Hypothalamus (tissue), 51 donors: ENCODE data around the gene TBL1XR1.

ENCODE experiments used
- DNase-seq, 51 donors: peaks; one replicate each; lab custom pipeline; 2025; lab: John Stamatoyannopoulos, UW

TBL1XR1 gene

GRCh38 chr3:177071496-177072156, 125.7 kb downstream of the TBL1XR1 start:
- no peak for DNase-seq

DNA sequence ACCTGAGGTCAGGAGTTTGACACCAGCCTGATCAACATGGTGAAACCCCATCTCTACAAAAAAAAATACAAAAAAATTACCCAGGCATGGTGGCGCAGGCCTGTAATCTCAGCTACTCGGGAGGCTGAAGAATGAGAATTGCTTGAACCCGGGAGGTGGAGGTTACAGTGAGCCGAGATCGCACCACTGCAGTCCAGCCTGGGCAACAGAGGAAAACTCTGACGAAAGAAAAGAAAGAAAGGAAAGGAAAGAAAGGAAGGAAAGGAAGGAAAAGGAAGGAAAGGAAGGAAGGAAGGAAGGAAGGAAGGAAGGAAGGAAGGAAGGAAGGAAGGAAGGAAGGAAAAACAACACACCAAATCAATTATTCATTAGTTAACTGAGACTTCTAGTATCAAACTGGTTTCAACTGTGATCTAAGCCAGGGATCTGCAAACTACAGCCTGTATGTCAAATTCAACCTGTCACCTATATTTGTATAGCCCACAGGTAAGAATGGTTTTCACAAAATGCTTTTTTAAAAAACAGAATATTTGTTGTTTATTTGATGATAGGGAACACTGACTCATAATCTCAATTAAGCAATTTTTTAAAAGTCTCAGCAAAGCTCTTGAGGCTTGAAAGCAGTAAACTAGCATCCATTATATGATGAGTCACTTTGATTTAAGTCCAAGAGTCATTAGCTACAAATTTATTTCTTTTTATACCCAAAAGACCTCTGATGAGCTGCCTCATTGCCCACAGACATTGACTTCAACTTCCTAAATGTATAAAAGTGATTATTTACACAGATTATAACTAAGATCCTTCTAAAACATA, 127.6 kb downstream of the TBL1XR1 start:
- no peak for DNase-seq

DNA sequence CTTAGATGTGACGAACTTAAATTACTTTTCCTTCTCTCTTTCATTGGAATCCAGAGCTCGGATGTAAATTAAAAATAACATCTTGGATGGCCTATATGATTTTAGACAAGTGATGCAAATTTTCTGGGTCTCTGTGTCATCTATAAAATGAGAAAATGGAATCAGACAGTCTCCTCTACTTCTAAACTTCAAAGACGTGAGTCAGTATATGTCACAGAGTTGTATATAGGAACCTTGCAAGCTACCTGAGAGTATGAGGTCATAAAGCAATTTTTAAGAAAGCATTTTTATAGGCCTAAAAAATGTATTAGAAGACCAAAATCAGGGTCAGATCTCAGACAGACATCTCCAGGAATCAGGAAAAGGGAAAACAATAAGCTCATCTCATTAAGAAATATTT, 128.3 kb downstream of the TBL1XR1 start:
- no peak for DNase-seq

DNA sequence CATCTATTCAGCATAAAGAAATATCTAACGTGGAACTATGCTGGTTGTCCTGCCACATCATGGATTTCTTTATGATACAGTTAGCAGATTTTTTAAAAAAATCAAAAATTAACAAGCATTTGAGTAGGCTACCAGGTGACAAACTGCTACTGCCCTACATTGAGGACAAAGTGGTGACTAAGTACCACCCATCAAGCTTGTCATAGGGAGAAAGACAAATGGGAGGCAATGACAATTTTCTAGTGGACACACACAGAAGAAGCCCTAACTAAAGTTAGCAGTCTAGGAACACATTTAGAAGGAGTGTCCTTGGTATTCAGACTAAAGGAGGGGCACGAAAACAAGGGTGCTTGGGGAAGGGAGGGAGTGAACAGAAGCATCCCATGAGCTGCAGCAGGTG, 131.2 kb downstream of the TBL1XR1 start:
- no peak for DNase-seq

GRCh38 chr3:177065285-177066033, 131.8 kb downstream of the TBL1XR1 start:
- no peak for DNase-seq

GRCh38 chr3:177062052-177062732, 135.1 kb downstream of the TBL1XR1 start:
- no peak for DNase-seq

DNA sequence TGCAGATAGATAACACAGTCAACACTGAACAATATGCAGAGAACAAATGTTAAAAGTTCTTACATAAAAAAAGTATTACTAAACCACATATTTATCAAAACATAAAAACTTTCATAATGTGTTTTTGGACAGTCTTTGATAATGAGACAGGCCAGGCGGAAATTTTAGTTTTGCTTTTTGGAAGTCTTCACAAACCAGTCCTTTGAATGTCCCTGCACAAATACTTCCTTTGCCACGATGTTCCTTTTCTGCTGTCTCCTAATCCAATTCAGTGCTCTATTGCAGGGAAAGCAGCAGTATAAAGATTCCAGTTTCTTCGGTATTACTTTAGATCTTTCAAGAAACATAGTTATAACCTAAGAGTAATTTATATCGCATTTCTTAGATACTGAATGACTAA, 135.9 kb downstream of the TBL1XR1 start:
- DNase-seq: no peak

DNA sequence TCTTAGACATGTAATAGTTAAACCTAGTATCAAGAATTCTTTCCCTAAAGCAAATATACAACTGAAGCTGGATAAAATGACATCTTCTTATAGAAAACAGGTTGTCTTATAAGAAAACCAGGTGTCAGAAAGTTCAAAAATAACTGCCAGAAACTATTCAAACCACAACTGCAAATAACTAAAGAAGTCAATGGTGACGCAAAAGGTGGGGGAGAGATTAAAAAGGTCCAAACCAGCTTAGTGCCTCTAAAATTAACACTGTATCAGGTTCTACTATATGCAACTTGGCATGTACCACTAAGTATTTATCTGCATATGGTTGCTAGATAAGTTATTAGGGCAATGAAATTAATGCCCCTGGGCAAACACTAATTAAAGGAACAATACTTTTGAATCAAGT, 136.8 kb downstream of the TBL1XR1 start:
- no peak for DNase-seq

- no peak for DNase-seq
These were observed 138.6 kb downstream of the TBL1XR1 start for GRCh38 chr3:177058648-177059047.

GRCh38 chr3:177057768-177058167, 139.5 kb downstream of the TBL1XR1 start:
- peak in 2 of 51 donors; percentile 14 to 25 for DNase-seq

DNA sequence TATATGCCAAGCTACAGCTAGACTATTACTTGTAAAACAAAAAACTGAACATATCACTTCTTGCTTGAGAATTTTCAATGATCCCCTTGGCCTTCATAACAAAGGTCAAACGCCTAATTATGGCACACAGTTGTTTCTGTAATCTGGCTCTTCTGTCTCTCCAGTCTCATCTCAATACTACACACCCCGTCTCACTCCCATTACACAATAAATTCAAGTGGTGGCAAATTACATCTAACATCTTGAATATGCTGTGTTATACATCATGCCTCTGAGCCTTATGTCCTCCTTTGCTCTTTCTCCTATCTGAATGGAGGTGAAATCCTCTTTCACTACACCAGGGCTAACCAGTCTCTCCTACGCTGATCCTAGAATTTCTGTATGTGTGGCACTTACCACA, 140.4 kb downstream of the TBL1XR1 start:
- no peak for DNase-seq

DNA sequence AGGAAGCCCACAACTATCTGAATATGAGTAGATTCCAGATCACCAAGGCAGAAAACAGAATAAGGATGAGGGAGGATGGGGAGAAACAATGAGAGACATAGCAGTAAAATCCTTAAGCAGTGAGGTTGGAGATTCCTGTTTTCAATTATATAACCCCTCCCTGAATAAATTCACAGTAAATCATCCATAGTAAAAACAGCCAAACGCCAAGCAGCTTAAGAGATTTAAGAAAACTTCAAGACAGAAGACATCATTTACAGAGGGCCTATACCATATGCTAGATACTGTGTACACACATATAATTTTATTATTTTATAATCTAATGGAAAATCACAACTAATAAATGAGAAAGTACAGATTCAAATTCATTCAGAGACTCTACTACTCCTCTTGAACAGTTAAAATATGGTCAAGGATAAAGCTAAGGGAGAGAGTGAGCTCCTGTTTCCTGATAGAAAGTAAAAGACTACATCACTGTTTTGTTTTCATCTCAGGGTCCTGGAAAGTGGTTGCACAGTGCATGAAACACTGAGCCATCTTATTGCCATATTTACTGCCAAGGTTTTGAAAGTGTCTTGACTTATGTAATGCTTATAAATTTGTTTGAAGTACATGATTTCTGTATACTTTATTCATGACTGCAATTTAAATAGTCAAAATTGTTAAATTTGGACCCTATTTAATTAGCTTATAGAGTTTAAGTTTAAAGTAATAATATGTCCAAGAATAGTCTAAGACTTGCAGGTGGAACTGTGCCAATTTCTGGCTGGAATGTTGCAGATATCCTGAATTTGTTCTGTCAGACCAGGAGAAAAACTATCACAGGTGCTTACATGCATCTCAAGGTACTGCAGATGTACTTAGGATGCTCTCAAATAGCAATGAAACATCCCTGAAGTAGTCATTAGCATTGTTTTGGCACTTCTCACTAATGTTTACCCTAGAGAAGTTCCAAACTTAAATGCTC, 141.4 kb downstream of the TBL1XR1 start:
- no peak for DNase-seq

DNA sequence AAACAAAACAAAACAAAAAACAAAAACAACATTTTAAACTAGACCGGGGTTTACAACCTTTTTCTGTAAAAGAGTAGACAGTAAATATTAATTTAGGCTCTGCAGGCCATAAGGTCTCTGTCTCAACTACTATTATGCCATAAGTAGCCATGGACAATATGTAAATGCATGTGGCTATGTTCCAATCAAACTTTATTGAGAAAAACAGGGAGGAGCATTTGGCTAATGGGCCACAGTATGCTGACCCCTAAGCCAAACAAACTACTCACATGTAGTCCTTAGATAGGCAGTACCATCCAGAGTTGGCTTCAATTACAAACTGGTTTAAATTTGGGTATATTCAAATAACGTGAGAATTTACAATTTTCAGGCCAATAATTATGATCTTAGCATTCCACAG, 144.2 kb downstream of the TBL1XR1 start:
- no peak for DNase-seq

- DNase-seq: peak in 15 of 51 donors; percentile 2 to 64 (median 21)
These were observed 145.9 kb downstream of the TBL1XR1 start for GRCh38 chr3:177051411-177051810.

GRCh38 chr3:177050501-177051237, 146.6 kb downstream of the TBL1XR1 start:
- peak in 2 of 51 donors; percentile 2 to 24 for DNase-seq

DNA sequence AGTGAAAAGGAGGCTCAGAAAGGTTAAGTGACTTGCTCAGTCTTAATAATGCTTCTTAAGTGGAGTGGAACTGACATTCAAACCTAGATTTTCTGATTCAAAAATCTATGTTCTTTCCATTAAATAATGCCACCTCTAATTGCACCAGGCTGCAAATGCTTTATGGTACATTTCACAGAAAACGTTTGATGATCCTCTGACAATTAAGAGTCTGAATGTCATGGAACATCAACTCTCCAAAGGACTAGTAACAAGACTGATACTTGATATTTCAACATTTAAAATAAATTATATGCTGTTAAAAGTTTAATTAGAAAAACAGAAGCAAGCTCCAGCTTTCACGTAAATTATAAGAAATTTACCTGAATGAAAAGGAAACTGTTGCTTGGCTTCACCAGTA, 151.5 kb downstream of the TBL1XR1 start:
- DNase-seq: no peak

- DNase-seq: no peak
These were observed 152.1 kb downstream of the TBL1XR1 start for GRCh38 chr3:177045222-177045621.

GRCh38 chr3:177041730-177042551, 155.3 kb downstream of the TBL1XR1 start:
- DNase-seq: no peak
